Loucy (cell line): Measurements from ENCODE around the gene ZNF280A.

Experiments used
- EZH2phosphoT487 ChIP-seq: fragments of 200-600 bp; IDR thresholded peaks from 2 replicates; pipeline ENCODE4 v1.6.1; 2018; ENCODE audit warnings: antibody characterized with exemption, mild to moderate bottlenecking, moderate library complexity, borderline replicate concordance
- TF ChIP-seq, protein P1 (sequence below): fragments of 200-600 bp; sonication (generic); conservative IDR thresholded peaks from 2 replicates; pipeline ENCODE4 v1.5.1; 2014; ENCODE audit warnings: mild to moderate bottlenecking, antibody characterized with exemption, low read length

DNA sequence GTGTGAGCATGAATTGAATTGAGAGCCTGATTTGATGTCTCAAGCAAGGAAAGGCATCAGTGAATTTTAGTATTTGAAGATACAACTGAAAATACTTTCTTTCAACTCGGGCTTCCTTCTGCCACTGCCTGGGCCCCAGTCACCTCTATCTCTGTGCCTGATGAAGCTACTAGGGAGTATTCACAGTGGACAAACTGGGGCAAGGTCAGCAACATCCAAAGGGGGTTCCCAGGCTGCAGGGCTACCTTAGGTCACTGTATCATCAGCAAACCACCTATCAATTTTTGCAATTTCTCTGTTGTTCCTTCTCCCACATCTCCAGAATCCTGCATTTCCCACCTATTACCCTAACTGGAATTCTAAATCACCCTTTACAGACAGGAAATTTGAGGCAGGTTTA lies 28.8 kb upstream of the ZNF280A start:
- TF ChIP-seq EZH2phosphoT487 = no peak
- TF ChIP-seq, protein P1, sequence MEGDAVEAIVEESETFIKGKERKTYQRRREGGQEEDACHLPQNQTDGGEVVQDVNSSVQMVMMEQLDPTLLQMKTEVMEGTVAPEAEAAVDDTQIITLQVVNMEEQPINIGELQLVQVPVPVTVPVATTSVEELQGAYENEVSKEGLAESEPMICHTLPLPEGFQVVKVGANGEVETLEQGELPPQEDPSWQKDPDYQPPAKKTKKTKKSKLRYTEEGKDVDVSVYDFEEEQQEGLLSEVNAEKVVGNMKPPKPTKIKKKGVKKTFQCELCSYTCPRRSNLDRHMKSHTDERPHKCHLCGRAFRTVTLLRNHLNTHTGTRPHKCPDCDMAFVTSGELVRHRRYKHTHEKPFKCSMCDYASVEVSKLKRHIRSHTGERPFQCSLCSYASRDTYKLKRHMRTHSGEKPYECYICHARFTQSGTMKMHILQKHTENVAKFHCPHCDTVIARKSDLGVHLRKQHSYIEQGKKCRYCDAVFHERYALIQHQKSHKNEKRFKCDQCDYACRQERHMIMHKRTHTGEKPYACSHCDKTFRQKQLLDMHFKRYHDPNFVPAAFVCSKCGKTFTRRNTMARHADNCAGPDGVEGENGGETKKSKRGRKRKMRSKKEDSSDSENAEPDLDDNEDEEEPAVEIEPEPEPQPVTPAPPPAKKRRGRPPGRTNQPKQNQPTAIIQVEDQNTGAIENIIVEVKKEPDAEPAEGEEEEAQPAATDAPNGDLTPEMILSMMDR = no peak
